IMR-90 (cell line): ENCODE measurements around the gene GLCCI1.

Source experiments
- BHLHE40 ChIP-seq: fragments of 150-350 bp; IDR thresholded peaks from 2 replicates; pipeline ENCODE4 v1.6.1; 2016; ENCODE audit warnings: mild to moderate bottlenecking, low read depth, low read length
- CEBPB ChIP-seq: IDR thresholded peaks from 2 replicates; pipeline ENCODE4 v1.6.1; 2012; ENCODE audit warnings: low read depth, low read length, improper control_type of control experiment
- CHD1 ChIP-seq: IDR thresholded peaks from 2 replicates; pipeline ENCODE4 v1.6.1; 2012; ENCODE audit warnings: low read depth, low read length, improper control_type of control experiment
- MXI1 ChIP-seq: IDR thresholded peaks from 2 replicates; pipeline ENCODE4 v1.6.1; 2012; ENCODE audit warnings: low read depth, mild to moderate bottlenecking, low read length, moderate library complexity, borderline replicate concordance
- POLR2A ChIP-seq: IDR thresholded peaks from 2 replicates; pipeline ENCODE4 v1.6.1; 2012; ENCODE audit warnings: mild to moderate bottlenecking, low read depth, low read length
- RAD21 ChIP-seq: IDR thresholded peaks from 2 replicates; pipeline ENCODE4 v1.6.1; 2012; ENCODE audit warnings: low read length, improper control_type of control experiment
- RCOR1 ChIP-seq: IDR thresholded peaks from 2 replicates; pipeline ENCODE4 v1.6.1; 2012; ENCODE audit warnings: mild to moderate bottlenecking, low read length, improper control_type of control experiment; ENCODE audit not compliant: insufficient replicate concordance
- SMC3 ChIP-seq: fragments of 150-350 bp; IDR thresholded peaks from 2 replicates; pipeline ENCODE4 v1.6.1; 2016; ENCODE audit warnings: low read depth, mild to moderate bottlenecking, antibody characterized with exemption, low read length, moderate library complexity
- TF ChIP-seq, protein P1 (sequence below): conservative IDR thresholded peaks from 2 replicates; pipeline ENCODE4 v1.5.1; 2012; ENCODE audit warnings: mild to moderate bottlenecking, low read depth, low read length, improper control_type of control experiment
- TF ChIP-seq, protein P2 (sequence below): fragments of 150-350 bp; IDR thresholded peaks from 2 replicates; pipeline ENCODE4 v1.6.1; 2016; ENCODE audit warnings: low read depth, mild to moderate bottlenecking, low read length, moderate library complexity, borderline replicate concordance

DNA sequence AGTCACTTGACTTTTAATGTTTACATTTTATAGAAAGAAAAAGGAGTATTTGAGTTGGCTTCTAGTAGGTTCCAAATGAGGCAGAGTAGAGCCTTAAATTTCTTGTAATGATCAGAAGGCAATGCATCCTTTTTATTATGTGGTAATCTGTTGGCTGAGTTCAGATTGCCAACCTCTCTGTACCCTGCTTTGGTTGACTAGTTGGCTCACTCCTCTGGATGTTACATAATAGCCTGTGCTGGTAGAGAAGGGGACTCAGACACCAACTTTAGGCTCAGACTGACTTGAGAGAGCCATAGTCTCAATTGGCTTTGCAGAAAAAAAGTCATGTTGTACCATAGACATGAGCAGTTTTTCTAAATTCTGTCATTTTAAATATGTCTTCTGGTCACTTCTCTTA is 46.8 kb upstream of the GLCCI1 start:
- TF ChIP-seq BHLHE40 (no peak), CEBPB (no peak), POLR2A (no peak), SMC3 (no peak), RCOR1 (no peak), RAD21 (no peak), MXI1 (no peak), CHD1 (no peak)
- TF ChIP-seq, protein P1, sequence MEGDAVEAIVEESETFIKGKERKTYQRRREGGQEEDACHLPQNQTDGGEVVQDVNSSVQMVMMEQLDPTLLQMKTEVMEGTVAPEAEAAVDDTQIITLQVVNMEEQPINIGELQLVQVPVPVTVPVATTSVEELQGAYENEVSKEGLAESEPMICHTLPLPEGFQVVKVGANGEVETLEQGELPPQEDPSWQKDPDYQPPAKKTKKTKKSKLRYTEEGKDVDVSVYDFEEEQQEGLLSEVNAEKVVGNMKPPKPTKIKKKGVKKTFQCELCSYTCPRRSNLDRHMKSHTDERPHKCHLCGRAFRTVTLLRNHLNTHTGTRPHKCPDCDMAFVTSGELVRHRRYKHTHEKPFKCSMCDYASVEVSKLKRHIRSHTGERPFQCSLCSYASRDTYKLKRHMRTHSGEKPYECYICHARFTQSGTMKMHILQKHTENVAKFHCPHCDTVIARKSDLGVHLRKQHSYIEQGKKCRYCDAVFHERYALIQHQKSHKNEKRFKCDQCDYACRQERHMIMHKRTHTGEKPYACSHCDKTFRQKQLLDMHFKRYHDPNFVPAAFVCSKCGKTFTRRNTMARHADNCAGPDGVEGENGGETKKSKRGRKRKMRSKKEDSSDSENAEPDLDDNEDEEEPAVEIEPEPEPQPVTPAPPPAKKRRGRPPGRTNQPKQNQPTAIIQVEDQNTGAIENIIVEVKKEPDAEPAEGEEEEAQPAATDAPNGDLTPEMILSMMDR, result no peak
- TF ChIP-seq, protein P2, sequence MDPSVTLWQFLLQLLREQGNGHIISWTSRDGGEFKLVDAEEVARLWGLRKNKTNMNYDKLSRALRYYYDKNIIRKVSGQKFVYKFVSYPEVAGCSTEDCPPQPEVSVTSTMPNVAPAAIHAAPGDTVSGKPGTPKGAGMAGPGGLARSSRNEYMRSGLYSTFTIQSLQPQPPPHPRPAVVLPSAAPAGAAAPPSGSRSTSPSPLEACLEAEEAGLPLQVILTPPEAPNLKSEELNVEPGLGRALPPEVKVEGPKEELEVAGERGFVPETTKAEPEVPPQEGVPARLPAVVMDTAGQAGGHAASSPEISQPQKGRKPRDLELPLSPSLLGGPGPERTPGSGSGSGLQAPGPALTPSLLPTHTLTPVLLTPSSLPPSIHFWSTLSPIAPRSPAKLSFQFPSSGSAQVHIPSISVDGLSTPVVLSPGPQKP, result no peak
